IPS-NIHi11 (cell line): ENCODE measurements around the gene ACOT7.
A peak's percentile ranks its signal among the peaks of the same experiment; 100 is the strongest.
"Not testable (repeated sequence)": the region's sequence is repeated elsewhere in the genome, so short reads cannot be mapped to it uniquely, and the experiment has no call there.

Source experiments
- DNase-seq: peaks from one replicate; pipeline ENCODE4 v3.0.0; 2012; ENCODE audit warnings: mixed read lengths, low spot score

The ACOT7 gene

DNA sequence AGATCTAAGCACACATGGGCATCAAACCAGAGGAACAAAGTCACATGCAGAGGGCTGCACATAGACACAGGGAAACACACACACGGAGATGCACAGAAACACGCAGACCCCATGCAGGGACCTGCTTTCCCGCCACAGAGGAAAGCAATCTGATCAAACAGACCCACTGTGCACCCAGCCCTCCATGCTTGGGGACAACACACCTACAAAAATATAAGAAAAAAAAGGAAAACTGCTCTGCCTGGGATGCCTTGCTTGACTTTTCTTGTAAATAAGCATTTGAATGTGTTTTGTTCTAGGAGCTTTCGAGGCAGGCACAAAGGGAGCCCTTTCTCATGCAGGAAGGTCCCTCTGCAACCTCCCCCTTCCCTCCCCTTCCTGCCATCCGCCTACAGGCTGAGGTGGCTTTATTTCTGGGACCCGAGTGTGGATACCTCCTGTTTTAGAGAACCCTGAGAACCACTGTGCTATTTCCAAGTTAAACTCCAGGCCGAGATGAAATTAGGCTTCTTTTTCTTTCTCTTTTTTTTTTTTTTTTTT lies 154.3 kb downstream of the ACOT7 start:
- no peak for DNase-seq

- DNase-seq = no peak
Observed at GRCh38 chr1:6237093-6237492, 156.5 kb downstream of the ACOT7 start.

- DNase-seq = no peak
Observed at GRCh38 chr1:6235296-6235677, 158.3 kb downstream of the ACOT7 start.

DNA sequence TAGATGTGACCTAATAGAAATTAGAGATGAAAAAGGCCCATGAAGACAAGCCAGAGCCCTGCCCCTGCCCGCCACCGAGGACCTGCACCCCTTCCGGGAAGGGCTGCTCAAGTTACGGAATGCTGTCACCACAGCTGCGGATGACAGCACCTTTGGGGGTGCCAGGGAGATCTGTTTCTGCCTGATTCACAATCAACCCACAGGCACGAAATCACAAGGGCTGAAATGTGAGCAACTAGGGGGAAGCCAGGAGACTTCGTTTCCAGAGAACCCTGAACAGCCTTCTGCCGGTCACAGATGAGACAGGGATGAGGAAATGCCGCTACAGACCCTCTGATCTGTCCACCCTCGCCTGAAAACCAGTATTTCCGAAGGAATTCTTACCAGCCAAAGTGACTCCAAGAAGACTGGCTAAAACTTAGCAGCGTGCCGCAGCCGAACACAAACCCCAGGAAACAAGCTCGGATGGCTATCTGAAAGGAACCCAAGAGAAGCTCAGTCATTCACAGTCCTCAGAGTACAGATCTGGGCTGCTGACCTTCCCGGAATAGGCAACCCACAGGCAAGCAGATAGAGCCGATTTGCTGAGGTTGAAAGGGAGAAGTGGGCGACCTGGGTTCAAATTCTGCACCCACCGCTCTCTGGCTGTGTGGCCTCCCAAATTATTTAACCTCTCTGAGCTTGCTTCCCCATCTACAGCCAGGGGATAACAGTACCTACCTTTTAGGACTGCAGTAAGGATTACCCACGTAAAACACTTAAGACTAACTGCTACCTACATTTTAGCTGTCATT lies 158.9 kb downstream of the ACOT7 start:
- DNase-seq = no peak

- DNase-seq = no peak
Observed at GRCh38 chr1:6233376-6233775, 160.2 kb downstream of the ACOT7 start.

DNA sequence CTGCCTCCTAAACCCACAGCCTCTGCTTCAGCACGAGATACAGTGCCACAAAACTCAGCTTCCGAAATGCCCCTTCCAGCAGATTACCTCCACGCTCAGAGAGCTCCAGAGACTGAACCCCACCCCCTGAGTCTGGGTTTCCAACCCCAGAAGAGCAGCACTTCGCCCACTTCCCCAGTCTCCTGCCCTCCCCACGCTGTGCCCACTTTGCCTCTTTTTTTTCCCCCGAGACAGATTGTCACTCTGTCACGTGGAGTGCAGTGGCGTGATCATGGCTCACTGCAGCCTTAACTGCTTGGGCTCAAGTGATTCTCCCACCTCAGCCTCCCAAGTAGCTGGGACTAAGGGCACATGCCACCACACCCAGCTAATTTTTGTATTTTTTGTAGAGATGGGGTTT lies 167.9 kb downstream of the ACOT7 start:
- DNase-seq = no peak

GRCh38 chr1:6224718-6225117 lies 168.8 kb downstream of the ACOT7 start:
- no peak for DNase-seq

DNA sequence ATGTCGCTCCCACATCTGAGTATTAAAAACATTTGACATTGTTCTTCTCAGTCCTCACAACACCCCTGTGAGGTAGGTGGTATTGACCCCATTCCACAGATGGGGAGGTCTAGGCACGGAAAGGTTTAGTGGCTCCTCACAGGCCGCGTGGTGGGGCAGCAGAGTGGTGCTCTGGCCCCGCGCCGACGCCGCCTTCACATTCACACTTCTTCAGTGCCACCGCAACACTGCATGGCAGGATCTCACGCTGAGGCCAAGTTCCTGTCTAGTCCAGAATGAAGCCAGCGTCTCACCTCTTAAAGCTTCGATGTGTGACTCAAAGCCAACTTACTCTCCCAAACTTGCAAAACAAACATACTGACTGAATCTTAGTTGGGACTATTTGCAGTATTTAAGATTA lies 169.9 kb downstream of the ACOT7 start:
- no peak for DNase-seq

DNA sequence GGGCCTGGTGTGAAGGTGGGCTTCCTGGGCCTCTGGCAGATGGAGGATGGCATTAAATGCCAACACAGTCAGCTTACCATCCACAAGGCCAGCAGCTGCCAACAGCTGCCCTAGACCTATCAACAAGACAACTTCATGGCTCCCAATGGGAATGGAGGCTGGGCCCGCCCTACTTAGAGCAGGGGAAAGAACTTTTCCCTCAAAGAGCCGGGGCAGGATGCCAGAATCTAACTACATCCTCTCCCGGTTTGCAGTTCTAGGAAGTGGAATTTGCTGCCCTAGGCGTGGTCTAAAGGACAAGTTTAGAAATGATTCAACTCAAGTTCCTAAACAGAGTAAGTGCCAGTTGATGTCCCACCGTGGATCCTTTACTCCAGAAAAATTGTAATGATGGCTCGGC lies 170.9 kb downstream of the ACOT7 start:
- no peak for DNase-seq

DNA sequence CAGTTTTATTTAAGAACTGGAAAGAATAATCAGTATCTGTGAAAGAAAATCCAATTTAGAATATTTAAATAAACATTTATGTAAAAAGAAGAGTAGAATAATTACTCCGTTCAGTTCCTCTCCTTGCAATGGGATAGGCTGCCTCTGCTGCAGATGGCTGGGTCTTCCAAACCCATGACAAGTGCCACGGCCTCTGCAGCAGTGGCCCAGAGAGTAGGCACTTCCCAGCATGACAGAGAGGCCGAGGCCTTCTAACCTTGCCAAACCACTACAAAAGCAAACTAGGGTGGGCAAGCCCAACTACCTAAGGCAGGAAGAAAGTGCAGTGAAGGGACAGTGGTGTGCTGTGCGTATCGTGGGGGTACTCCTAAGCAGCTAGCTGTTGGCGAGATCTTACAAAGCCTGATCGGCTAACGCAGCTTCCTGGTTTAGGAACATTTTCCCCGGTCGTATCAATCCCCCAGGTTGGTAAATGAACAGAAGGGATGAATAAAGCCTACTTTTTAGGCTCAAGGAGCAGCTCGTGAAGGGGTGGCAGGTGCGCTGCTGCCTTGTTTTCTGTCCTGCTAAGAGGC lies 172.3 kb downstream of the ACOT7 start:
- no peak for DNase-seq

DNA sequence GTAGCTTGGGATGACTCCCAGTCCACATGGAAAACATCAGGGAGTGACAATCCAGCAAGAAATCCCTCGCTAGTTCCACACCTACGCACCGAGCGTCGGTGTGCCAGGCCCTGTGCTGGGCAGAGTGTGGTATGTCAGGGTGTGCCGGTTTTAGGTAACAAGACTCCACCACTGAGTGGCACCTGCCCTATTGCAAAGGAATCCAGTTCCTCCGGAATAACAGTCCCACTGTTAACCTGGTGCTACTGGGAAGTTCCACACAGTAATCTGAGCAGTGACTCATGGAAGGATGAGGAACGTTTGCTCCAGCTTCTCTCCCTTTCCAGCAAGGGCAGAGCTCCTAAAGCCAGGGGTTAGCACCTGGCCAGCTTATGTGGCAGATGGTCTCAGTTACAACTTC lies 173.3 kb downstream of the ACOT7 start:
- DNase-seq = peak; percentile 45

DNA sequence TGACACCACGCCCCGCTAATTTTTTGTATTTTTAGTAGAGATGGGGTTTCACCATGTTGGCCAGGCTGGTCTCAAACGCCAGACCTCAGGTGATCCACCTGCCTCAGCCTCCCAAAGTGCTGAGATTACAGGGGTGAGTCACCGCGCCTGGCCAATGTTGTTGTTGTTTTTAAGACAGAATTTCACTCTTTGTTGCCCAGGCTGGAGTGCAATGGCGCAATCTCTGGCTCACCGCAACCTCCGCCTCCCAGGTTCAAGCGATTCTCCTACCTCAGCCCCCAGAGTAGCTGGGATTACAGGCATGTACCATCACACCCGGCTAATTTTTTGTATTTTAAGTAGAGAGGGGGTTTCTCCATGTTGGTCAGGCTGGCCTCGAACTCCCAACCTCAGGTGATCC lies 173.9 kb downstream of the ACOT7 start:
- DNase-seq = not testable (repeated sequence)

GRCh38 chr1:6218375-6219164 lies 175.0 kb downstream of the ACOT7 start:
- no peak for DNase-seq
